ENCODE results near the gene PIGL.

GRCh38 chr17:16301963-16302855 is 85.2 kb downstream of the PIGL start:
- TF ChIP-seq EZH2 (IDR thresholded peaks at IDR 0.05) (no peak), POLR2AphosphoS5 (IDR thresholded peaks at IDR 0.05; ENCODE audit: borderline replicate concordance, low read depth, low read length) (no peak), FOXP2 (optimal IDR thresholded peaks at IDR 0.05; ENCODE audit: control extremely low read depth, extremely low read length, insufficient read depth) (no peak)
